Measurements from ENCODE around the gene SPDYA. TPM values are rescaled to one million over a fixed set of nuclear protein-coding genes. Genes with fewer than 3 reads are reported as not detected.

SPDYA gene
- total RNA-seq, 1 experiment from 2014 or later, result 1.2 TPM

DNA sequence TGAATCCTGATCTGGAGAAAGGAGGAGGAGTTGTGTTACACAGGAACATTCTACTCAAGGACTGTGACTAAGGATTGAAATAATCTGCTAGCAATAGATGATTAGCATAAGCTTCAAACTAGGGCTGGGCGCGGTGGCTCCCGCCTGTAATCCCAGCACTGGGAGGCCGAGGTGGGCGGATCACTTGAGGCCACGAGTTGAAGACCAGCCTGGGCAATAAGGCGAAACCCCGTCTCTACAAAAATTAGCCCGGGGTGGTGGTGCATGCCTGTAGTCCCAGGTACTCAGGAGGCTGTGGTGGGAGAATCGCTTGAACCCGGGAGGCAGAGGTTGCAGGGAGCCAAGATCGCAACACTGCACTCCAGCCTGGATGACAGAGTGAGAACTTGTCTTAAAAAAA is 58.0 kb downstream of the SPDYA start:
- Histone ChIP-seq H3K36me3 (ENCODE audit: control insufficient read depth in 1 of 2, insufficient read depth in 2 of 2, low read length in 2 of 2) (peaks cover 0 to 9% of the 10 kb centered on the region in 2 experiments; a peak in 1 of 4 replicates), H2AFZ (ENCODE audit: low read depth, low read length, poor library complexity, severe bottlenecking) (no peak overlapping the region), H3K9me2 (ENCODE audit: insufficient read depth) (no peaks in the 10 kb centered on the region), H3K4me3 (replicated peaks in 1 of 2; ENCODE audit: low read depth in 1 of 2, low read length in 2 of 2) (peak overlapping the region; percentile 4 to 97; a peak in 3 of 4 replicates), H4K20me1 (ENCODE audit: insufficient read depth) (no peaks in the 10 kb centered on the region), H3K9me3 (ENCODE audit: control insufficient read depth in 1 of 2, insufficient read depth in 1 of 2, low read depth in 1 of 2, low read length in 2 of 2) (no peaks in the 10 kb centered on the region), H3K9ac (ENCODE audit: low read length) (no peak overlapping the region), H3K27ac (ENCODE audit: low read depth, low read length) (no peak overlapping the region), H3K4me1 (ENCODE audit: control insufficient read depth in 1 of 2, insufficient read depth in 2 of 2, low read length in 2 of 2) (peaks cover 10 to 14% of the 10 kb centered on the region in 2 experiments; a peak in 3 of 4 replicates), H3K27me3 (ENCODE audit: insufficient read depth, low read length) (no peaks in the 10 kb centered on the region), H3K4me2 (ENCODE audit: low read length) (peak overlapping the region; percentile 99; the same call in 1 of the 2 replicates), H3K79me2 (ENCODE audit: insufficient read depth, low read length) (peaks cover 59% of the 10 kb centered on the region)
- intact Hi-C loops (cut with micrococcal nuclease), result no loop called here
- ChIA-PET RAD21 (ENCODE audit: low non-redundant PET in 1 of 2, low total read pairs in 2 of 2, uncharacterized antibody in 2 of 2, unreplicated experiment in 2 of 2) (no interaction called here), CTCF (no interaction called here), POLR2A (no interaction called here)
- TF ChIP-seq POLR2AphosphoS5 (IDR thresholded peaks at IDR 0.05; ENCODE audit: low read depth, low read length) (no peak), ELF1 (IDR thresholded peaks at IDR 0.05; ENCODE audit: borderline replicate concordance, low read depth) (no peak), EZH2 (IDR thresholded peaks at IDR 0.05) (no peak), EGR1 (IDR thresholded peaks at IDR 0.05; ENCODE audit: low read depth) (no peak), CEBPB (IDR thresholded peaks at IDR 0.05; ENCODE audit: low read depth) (no peak), JUND (IDR thresholded peaks at IDR 0.05) (no peak), SIN3A (IDR thresholded peaks at IDR 0.05; ENCODE audit: low read depth) (no peak)
- TF ChIP-seq, protein P1, sequence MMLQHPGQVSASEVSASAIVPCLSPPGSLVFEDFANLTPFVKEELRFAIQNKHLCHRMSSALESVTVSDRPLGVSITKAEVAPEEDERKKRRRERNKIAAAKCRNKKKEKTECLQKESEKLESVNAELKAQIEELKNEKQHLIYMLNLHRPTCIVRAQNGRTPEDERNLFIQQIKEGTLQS (IDR thresholded peaks at IDR 0.05), result no peak
- TF ChIP-seq, protein P2, sequence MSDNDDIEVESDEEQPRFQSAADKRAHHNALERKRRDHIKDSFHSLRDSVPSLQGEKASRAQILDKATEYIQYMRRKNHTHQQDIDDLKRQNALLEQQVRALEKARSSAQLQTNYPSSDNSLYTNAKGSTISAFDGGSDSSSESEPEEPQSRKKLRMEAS (IDR thresholded peaks at IDR 0.05), result no peak
- DNase-seq (ENCODE audit: low read depth, low spot score) (no peak), ATAC-seq (no peak)
- BruUV-seq (replicated peaks), result no TSS peak

DNA sequence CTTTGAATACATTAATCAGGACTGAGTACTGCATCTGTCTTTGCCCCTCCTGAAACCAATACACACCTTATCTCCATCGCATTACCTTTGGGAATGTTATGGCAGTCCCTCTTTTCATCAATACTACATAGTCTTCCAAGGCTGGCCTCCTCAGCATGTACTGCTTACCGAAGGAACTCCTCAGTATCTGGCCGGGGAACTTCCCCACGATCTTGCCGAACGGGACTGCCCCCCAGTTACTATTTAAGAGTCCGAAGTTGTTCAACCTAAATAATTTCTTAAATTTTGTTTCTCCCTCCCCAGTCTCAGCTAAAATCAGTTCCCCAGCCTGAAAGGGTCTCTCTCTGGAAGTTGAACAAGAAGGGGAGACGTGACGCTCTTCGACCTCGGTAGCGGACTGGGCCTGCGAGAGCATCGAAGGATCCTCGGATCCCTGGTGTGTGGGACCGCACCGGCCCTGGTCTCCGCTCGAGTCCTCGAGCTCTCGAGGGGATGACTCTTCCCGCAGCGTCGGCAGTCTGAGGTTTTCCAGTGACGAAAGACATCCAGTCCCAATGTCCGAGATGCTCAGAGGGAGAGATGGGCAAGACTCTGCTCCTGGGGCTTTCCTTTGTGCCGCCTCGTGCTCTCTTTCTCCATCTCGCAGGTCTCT is 59.0 kb downstream of the SPDYA start:
- peak overlapping the region; percentile 54 for H3K27ac ChIP-seq (ENCODE audit: low read depth, low read length)
- CTCF ChIA-PET, result no interaction called here
- RAD21 ChIA-PET (ENCODE audit: low non-redundant PET in 1 of 2, low total read pairs in 2 of 2, uncharacterized antibody in 2 of 2, unreplicated experiment in 2 of 2), result no interaction called here

More for the DNA sequence above, 59.0 kb downstream of the SPDYA start:
- H3K27me3 ChIP-seq (ENCODE audit: insufficient read depth, low read length), result no peaks in the 10 kb centered on the region
- TF ChIP-seq, protein P2 (IDR thresholded peaks at IDR 0.05), result no peak
- no peak for TF ChIP-seq ZNF274 (IDR thresholded peaks at IDR 0.05; ENCODE audit: low read depth, low read length)
- no peak for TF ChIP-seq JUND (IDR thresholded peaks at IDR 0.05)
- TF ChIP-seq CBX3 (IDR thresholded peaks at IDR 0.05; ENCODE audit: low read depth), result no peak
- no peak for TF ChIP-seq EZH2phosphoT487 (IDR thresholded peaks at IDR 0.05; ENCODE audit: borderline replicate concordance)
- peak; percentile 67; the same call in 1 of the 2 replicates for TF ChIP-seq ZFX (IDR thresholded peaks at IDR 0.05)
- H3K79me2 ChIP-seq (ENCODE audit: insufficient read depth, low read length), result peaks cover 49% of the 10 kb centered on the region
- no peak overlapping the region for H2AFZ ChIP-seq (ENCODE audit: low read depth, low read length, poor library complexity, severe bottlenecking)
- TSS peak; percentile 56 for BruUV-seq (replicated peaks)
- peaks cover 10 to 14% of the 10 kb centered on the region in 2 experiments; a peak in 3 of 4 replicates for H3K4me1 ChIP-seq (ENCODE audit: control insufficient read depth in 1 of 2, insufficient read depth in 2 of 2, low read length in 2 of 2)
- intact Hi-C loops (cut with micrococcal nuclease), result no loop called here
- no peaks in the 10 kb centered on the region for H4K20me1 ChIP-seq (ENCODE audit: insufficient read depth)
- peak overlapping the region; percentile 99 for H3K4me2 ChIP-seq (ENCODE audit: low read length)
- no peaks in the 10 kb centered on the region for H3K9me3 ChIP-seq (ENCODE audit: control insufficient read depth in 1 of 2, insufficient read depth in 1 of 2, low read depth in 1 of 2, low read length in 2 of 2)
- H3K36me3 ChIP-seq (ENCODE audit: control insufficient read depth in 1 of 2, insufficient read depth in 2 of 2, low read length in 2 of 2), result 0 out of 4 replicates have a peak, but pooled peaks cover 0 to 3% of the 10 kb centered on the region in 2 experiments
- peak overlapping the region; percentile 86 to 97 for H3K4me3 ChIP-seq (replicated peaks in 1 of 2; ENCODE audit: low read depth in 1 of 2, low read length in 2 of 2)
- ATAC-seq (peak; percentile 54), DNase-seq (ENCODE audit: low read depth, low spot score) (no peak)
- H3K9ac ChIP-seq (ENCODE audit: low read length), result peak overlapping the region; percentile 89
- no peaks in the 10 kb centered on the region for H3K9me2 ChIP-seq (ENCODE audit: insufficient read depth)
- POLR2A ChIA-PET, result interaction anchor here (0.7 to 1.4 kb wide), 4 partner anchors 9 to 118 kb away, joined by 3 to 6 read pairs (median 3); partner anchors contain the start of genes PPP1CB and WDR43
